22Rv1 (cell line): Measurements from ENCODE around the gene CHST15.

ENCODE experiments used
- H3K27ac ChIP-seq: fragments of 450-650 bp; 2 replicates; pipeline ENCODE4 v1.5.1; 2017
- ZFX ChIP-seq: fragments of 450-650 bp; IDR thresholded peaks from 2 replicates; pipeline ENCODE4 v1.6.1; 2017; ENCODE audit warnings: antibody characterized with exemption, borderline replicate concordance
- TF ChIP-seq, protein P1 (sequence below): fragments of 450-650 bp; IDR thresholded peaks from 2 replicates; pipeline ENCODE4 v1.5.1; 2017; ENCODE audit warnings: mild to moderate bottlenecking

Gene CHST15

DNA sequence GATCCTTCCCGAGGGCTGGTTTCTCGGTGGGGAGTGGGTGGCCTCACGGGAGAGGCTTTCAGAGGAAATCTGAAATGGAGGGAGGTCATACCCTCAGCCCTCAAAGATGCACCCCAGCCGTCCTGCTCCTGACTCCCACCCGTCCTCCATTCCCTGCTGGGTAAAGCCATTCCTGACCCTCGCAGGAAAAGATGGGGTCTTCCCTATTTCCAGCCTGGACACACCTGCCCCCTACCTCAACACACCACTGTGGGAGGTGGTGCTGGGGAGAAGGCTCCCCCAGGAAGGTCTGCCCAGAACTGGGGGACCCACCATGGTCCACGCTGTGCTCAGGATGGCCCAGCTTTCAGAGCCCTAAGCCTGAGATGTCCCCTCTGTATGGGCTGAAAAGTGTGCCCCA lies 86.9 kb downstream of the CHST15 start:
- H3K27ac ChIP-seq: no peak overlapping the region
- no peak for TF ChIP-seq ZFX
- TF ChIP-seq, protein P1, sequence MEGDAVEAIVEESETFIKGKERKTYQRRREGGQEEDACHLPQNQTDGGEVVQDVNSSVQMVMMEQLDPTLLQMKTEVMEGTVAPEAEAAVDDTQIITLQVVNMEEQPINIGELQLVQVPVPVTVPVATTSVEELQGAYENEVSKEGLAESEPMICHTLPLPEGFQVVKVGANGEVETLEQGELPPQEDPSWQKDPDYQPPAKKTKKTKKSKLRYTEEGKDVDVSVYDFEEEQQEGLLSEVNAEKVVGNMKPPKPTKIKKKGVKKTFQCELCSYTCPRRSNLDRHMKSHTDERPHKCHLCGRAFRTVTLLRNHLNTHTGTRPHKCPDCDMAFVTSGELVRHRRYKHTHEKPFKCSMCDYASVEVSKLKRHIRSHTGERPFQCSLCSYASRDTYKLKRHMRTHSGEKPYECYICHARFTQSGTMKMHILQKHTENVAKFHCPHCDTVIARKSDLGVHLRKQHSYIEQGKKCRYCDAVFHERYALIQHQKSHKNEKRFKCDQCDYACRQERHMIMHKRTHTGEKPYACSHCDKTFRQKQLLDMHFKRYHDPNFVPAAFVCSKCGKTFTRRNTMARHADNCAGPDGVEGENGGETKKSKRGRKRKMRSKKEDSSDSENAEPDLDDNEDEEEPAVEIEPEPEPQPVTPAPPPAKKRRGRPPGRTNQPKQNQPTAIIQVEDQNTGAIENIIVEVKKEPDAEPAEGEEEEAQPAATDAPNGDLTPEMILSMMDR: no peak

DNA sequence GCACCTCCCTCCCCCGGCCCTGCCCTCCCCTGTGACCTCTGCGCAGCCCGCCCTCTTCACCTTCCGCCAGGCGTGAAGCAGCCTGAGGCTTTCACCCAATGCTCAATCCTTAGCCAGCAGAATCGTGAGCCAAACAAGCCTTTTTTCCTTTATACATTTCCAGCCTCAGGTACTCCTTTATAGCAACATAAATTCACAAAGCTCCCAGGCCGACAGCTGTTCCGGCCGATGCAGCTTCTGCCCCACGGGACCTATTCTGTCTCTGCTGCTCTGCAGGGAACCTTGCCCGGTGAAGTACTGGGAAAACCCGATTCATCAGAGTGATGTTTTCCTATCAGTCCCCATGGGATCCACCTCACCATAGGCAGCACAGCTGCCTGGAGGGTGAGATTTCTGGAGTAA lies 87.4 kb downstream of the CHST15 start:
- TF ChIP-seq, protein P1: no peak
- TF ChIP-seq ZFX: no peak
- H3K27ac ChIP-seq: no peak overlapping the region

DNA sequence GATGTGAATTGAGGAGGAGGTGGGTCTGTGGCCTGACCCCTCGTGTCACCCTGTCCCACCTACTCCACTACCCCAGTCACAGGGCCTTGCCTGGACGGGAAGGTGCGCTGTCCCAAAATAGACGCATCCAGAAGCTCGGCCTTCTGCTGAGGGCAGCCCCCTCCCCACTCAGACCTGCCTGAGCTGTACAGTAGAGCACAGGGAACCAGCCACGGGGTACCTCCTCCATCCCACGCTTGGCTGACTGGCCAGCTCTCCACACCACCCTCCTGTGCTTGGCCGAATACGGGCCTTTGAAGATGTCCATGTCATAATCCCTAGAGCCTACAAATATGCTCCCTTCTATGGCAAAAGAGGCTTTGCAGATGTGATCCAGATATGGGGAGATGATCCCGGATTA lies 88.3 kb downstream of the CHST15 start:
- no peak overlapping the region for H3K27ac ChIP-seq
- no peak for TF ChIP-seq ZFX
- TF ChIP-seq, protein P1: no peak

DNA sequence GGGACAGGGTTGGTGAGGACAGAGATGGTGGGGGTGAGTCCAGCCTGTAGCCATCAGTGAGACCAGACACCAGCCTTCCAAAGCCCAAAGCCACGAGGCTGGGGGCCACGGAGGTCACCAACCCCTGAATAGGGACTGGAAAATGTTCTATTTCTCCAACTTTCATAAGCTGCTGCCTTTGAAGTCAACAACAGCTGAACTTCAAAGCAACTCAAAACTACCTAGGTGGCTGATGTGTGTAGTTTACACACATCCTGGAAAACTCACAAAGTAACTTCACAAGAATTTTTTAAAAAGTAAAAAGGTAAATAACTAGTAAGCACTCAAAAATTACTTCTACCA lies 88.8 kb downstream of the CHST15 start:
- TF ChIP-seq, protein P1: no peak
- TF ChIP-seq ZFX: no peak
- no peak overlapping the region for H3K27ac ChIP-seq

DNA sequence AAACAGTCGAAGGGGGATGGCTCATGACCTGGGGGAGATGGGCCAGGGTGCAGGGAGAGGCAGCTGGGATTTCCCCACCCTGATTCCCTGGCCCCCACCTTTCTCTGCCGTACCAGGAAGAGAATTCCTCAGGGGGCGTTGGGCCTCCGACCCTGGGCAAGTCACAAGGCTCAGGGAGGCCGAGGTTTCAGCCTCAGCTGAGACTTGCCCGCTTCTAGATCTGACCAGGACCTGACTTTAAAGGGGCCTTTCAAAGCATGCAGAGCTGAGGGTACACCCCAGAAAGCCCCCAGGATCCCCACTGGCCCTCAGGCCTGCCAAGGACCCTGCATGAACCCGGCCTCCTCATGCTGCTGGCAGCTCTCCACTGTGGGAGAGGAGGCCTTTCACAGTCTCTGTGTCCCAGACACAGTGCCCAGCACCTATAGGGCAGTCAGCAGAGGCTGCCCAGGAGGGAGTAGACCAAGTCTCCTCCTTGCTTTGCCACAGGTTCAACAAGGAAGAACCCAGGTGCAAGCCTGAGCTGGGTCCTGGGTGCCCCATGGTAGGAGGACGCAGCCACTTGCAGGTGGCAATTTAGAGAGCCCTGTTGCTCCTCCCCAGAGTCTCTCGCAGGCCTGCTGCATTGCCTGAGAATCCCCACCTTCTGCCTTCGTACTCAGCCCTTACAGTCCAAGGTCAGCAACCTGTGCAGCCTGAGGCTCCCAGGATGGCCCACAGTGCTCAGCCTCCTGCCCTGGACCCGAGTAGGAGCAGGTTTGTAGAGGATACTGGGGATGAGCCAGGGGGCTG lies 89.3 kb downstream of the CHST15 start:
- TF ChIP-seq ZFX: no peak
- TF ChIP-seq, protein P1: no peak

DNA sequence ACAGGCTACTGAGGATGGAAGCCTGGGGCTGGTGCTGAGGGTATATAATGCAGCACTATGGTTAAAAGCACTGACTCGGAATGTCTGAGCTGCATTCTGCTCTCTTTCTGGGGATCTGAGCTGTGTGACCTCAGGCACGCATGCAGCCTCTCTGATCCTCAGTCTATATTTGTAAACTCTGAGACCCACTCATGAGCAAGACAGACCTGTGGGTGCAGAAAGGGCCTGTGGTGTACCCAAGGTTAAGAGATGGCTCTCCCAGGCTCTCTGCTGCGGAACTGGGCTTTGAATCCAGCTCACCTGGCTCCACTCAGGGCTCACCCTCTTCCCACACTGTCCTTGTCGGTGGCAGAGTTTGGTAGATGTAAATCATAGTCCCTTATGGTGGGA lies 89.9 kb downstream of the CHST15 start:
- TF ChIP-seq, protein P1: no peak
- TF ChIP-seq ZFX: no peak
- no peak overlapping the region for H3K27ac ChIP-seq

More for the DNA sequence above, 89.3 kb downstream of the CHST15 start:
- H3K27ac ChIP-seq: no peak overlapping the region

DNA sequence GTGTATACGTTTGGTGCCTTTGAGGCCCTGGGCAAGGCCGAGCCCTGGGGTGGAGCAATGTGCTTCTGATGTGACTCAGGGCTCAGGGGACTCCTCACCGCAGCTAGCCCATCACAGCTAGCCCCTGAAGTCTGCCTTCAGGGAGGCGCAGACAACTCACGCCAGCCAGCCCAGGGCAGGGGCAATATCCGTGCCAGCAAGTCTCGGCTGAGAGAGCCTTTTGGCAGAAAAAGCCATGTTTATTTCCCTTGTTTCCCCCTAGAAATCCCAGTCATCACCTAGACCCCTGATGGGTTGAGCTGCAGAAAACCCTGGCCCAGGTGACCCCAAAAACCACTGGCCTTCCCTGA lies 90.4 kb downstream of the CHST15 start:
- no peak for TF ChIP-seq ZFX
- TF ChIP-seq, protein P1: no peak
- H3K27ac ChIP-seq: no peak overlapping the region
